Neural progenitor cell (in vitro differentiated cells): ENCODE results near the gene SLC7A5. TPM values are rescaled to one million over a fixed set of nuclear protein-coding genes. Genes with fewer than 3 reads are reported as not detected.

Source experiments
- DNase-seq: peaks from one replicate; pipeline ENCODE4 v3.0.0-alpha.2; 2016; ENCODE audit warnings: low spot score
- H2AFZ ChIP-seq: fragments of 200-600 bp; sonication (generic); replicated peaks from 2 replicates; pipeline ENCODE4 v1.6.1; 2016; ENCODE audit warnings: antibody characterized with exemption
- H3F3A ChIP-seq: fragments of 200-600 bp; sonication (generic); 2 replicates; pipeline ENCODE4 v1.6.1; 2016; ENCODE audit warnings: antibody characterized with exemption, low read depth
- H3K27ac ChIP-seq: fragments of 200-600 bp; sonication (generic); 2 replicates; pipeline ENCODE4 v1.5.1; 2016; ENCODE audit warnings: mild to moderate bottlenecking
- H3K27me3 ChIP-seq: fragments of 200-600 bp; sonication (generic); 2 replicates; pipeline ENCODE4 v1.6.1; 2016; ENCODE audit warnings: mild to moderate bottlenecking, moderate library complexity
- H3K36me3 ChIP-seq: fragments of 200-600 bp; sonication (generic); 2 replicates; pipeline ENCODE4 v1.5.1; 2016
- H3K4me1 ChIP-seq: fragments of 200-600 bp; sonication (generic); 2 replicates; pipeline ENCODE4 v1.6.1; 2016; ENCODE audit warnings: mixed run types
- H3K4me2 ChIP-seq: fragments of 200-600 bp; sonication (generic); 2 replicates; pipeline ENCODE4 v1.6.1; 2016
- H3K4me3 ChIP-seq: fragments of 200-600 bp; sonication (generic); 2 replicates; pipeline ENCODE4 v1.5.1; 2016
- H3K79me2 ChIP-seq: fragments of 200-600 bp; sonication (generic); 2 replicates; pipeline ENCODE4 v1.6.1; 2016; ENCODE audit warnings: low read depth
- H3K9ac ChIP-seq: fragments of 200-600 bp; sonication (generic); 2 replicates; pipeline ENCODE4 v1.6.1; 2016
- H3K9me3 ChIP-seq: fragments of 200-600 bp; sonication (generic); 2 replicates; pipeline ENCODE4 v1.5.1; 2016; ENCODE audit warnings: low read depth
- H4K20me1 ChIP-seq: fragments of 200-600 bp; sonication (generic); 2 replicates; pipeline ENCODE4 v1.6.1; 2016; ENCODE audit warnings: low read depth
- H3K27ac Mint-ChIP-seq: 3 replicates; pipeline ENCODE4 v1.8.0; 2021; ENCODE audit warnings: mixed read lengths
- H3K27me3 Mint-ChIP-seq: 2 replicates; pipeline ENCODE4 v1.8.0; 2022; ENCODE audit warnings: low read depth, mild to moderate bottlenecking, inconsistent platforms, moderate library complexity, mixed read lengths; ENCODE audit not compliant: insufficient read depth
- H3K36me3 Mint-ChIP-seq: 3 replicates; pipeline ENCODE4 v1.8.0; 2021; ENCODE audit warnings: mixed read lengths
- H3K4me1 Mint-ChIP-seq: 3 replicates; pipeline ENCODE4 v1.8.0; 2021; ENCODE audit warnings: mixed read lengths
- H3K4me3 Mint-ChIP-seq: 3 replicates; pipeline ENCODE4 v1.8.0; 2021; ENCODE audit warnings: mild to moderate bottlenecking, moderate library complexity, mixed read lengths
- H3K9me3 Mint-ChIP-seq: 3 replicates; pipeline ENCODE4 v1.8.0; 2020; ENCODE audit warnings: mixed read lengths
- CTCF ChIP-seq: fragments of 200-600 bp; sonication (generic); IDR thresholded peaks from 2 replicates; pipeline ENCODE4 v1.5.1; 2017; ENCODE audit warnings: antibody characterized with exemption, mild to moderate bottlenecking
- EZH2 ChIP-seq: fragments of 200-600 bp; sonication (generic); IDR thresholded peaks from 2 replicates; pipeline ENCODE4 v1.6.1; 2017; ENCODE audit warnings: antibody characterized with exemption, mild to moderate bottlenecking, moderate library complexity
- EZH2phosphoT487 ChIP-seq: fragments of 200-600 bp; sonication (generic); IDR thresholded peaks from 2 replicates; pipeline ENCODE4 v1.6.1; 2017; ENCODE audit warnings: antibody characterized with exemption
- total RNA-seq: library from RNA; depleted of rRNA; stranded (reverse); fragments of >200 nt; gene quantifications from 2 replicates; pipeline ENCODE4 v1.2.3, GENCODE V29; 2015; ENCODE audit warnings: low replicate concordance

Gene SLC7A5
- total RNA-seq, 1 donor from 2014 or later, result 2.8 TPM

- no peak overlapping the region for H3K27ac Mint-ChIP-seq
- no peaks in the 10 kb centered on the region for H3K36me3 ChIP-seq
Measured at GRCh38 chr16:87832137-87832527, 37.2 kb downstream of the SLC7A5 start.

GRCh38 chr16:87831421-87832136 is 37.7 kb downstream of the SLC7A5 start:
- Mint-ChIP-seq H3K27ac (no peak overlapping the region), H3K27me3 (peaks cover 2% of the 10 kb centered on the region), H3K36me3 (peaks cover 3% of the 10 kb centered on the region), H3K4me3 (no peak overlapping the region), H3K4me1 (peaks cover 12% of the 10 kb centered on the region), H3K9me3 (no peaks in the 10 kb centered on the region)
- no peaks in the 10 kb centered on the region for H3F3A ChIP-seq
- no peak for TF ChIP-seq EZH2
- TF ChIP-seq EZH2phosphoT487, result no peak
- TF ChIP-seq CTCF, result no peak
- no peaks in the 10 kb centered on the region for H3K36me3 ChIP-seq
- H3K9ac ChIP-seq, result no peak overlapping the region
- H4K20me1 ChIP-seq, result no peaks in the 10 kb centered on the region
- H3K27me3 ChIP-seq, result no peaks in the 10 kb centered on the region
- H2AFZ ChIP-seq, result no peak overlapping the region
- DNase-seq, result no peak
- peaks cover 8% of the 10 kb centered on the region for H3K4me1 ChIP-seq
- no peaks in the 10 kb centered on the region for H3K9me3 ChIP-seq
- H3K27ac ChIP-seq, result no peak overlapping the region
- H3K4me3 ChIP-seq, result no peak overlapping the region
- H3K4me2 ChIP-seq, result no peak overlapping the region
- no peaks in the 10 kb centered on the region for H3K79me2 ChIP-seq

More at GRCh38 chr16:87832137-87832527, 37.2 kb downstream of the SLC7A5 start:
- H3K36me3 Mint-ChIP-seq, result peaks cover 3% of the 10 kb centered on the region
- H3K4me1 Mint-ChIP-seq, result peaks cover 13% of the 10 kb centered on the region
- peaks cover 2% of the 10 kb centered on the region for H3K27me3 Mint-ChIP-seq
- Histone ChIP-seq H3K27ac (no peak overlapping the region), H3K9me3 (no peaks in the 10 kb centered on the region), H4K20me1 (no peaks in the 10 kb centered on the region), H3K79me2 (no peaks in the 10 kb centered on the region), H3F3A (no peaks in the 10 kb centered on the region), H3K4me1 (peaks cover 8% of the 10 kb centered on the region), H3K4me2 (no peak overlapping the region), H3K27me3 (no peaks in the 10 kb centered on the region), H2AFZ (no peak overlapping the region), H3K9ac (no peak overlapping the region), H3K4me3 (no peak overlapping the region)
- no peaks in the 10 kb centered on the region for H3K9me3 Mint-ChIP-seq
- TF ChIP-seq EZH2, result no peak
- no peak for DNase-seq
- H3K4me3 Mint-ChIP-seq, result no peak overlapping the region

- no peak overlapping the region for H3K9ac ChIP-seq
- H3F3A ChIP-seq, result no peaks in the 10 kb centered on the region
- no peaks in the 10 kb centered on the region for H3K36me3 ChIP-seq
- no peak overlapping the region for H3K27ac ChIP-seq
- no peak for DNase-seq
- H3K4me1 Mint-ChIP-seq, result peaks cover 10% of the 10 kb centered on the region
- H3K27me3 Mint-ChIP-seq, result peaks cover 2% of the 10 kb centered on the region
- no peaks in the 10 kb centered on the region for H3K79me2 ChIP-seq
- H3K4me2 ChIP-seq, result no peak overlapping the region
- TF ChIP-seq CTCF (no peak), EZH2 (no peak), EZH2phosphoT487 (no peak)
- no peaks in the 10 kb centered on the region for H4K20me1 ChIP-seq
- H3K4me3 ChIP-seq, result no peak overlapping the region
- no peaks in the 10 kb centered on the region for H3K9me3 Mint-ChIP-seq
- no peaks in the 10 kb centered on the region for H3K9me3 ChIP-seq
- H3K27ac Mint-ChIP-seq, result no peak overlapping the region
- no peak overlapping the region for H3K4me3 Mint-ChIP-seq
- no peak overlapping the region for H2AFZ ChIP-seq
- peaks cover 3% of the 10 kb centered on the region for H3K36me3 Mint-ChIP-seq
- H3K27me3 ChIP-seq, result no peaks in the 10 kb centered on the region
- peaks cover 8% of the 10 kb centered on the region for H3K4me1 ChIP-seq
Measured at GRCh38 chr16:87830673-87831420, 38.5 kb downstream of the SLC7A5 start.
